DOHH2 (cell line): ENCODE results near the gene TRIM24.

Experiments
- H3F3A ChIP-seq: fragments of 200-600 bp; sonication (generic), shearing (Covaris generic); 2 replicates; pipeline ENCODE4 v1.6.0; 2016; ENCODE audit warnings: antibody characterized with exemption, mild to moderate bottlenecking; ENCODE audit not compliant: control insufficient read depth, insufficient read depth
- H3K27ac ChIP-seq: fragments of 200-600 bp; sonication (generic); 2 replicates; pipeline ENCODE4 v1.5.1; 2014; ENCODE audit warnings: low read depth, mild to moderate bottlenecking, low read length, moderate library complexity
- H3K27me3 ChIP-seq: fragments of 200-600 bp; sonication (generic); 2 replicates; pipeline ENCODE4 v1.6.1; 2014; ENCODE audit warnings: mild to moderate bottlenecking, low read length, mixed read lengths; ENCODE audit not compliant: control insufficient read depth
- H3K36me3 ChIP-seq: fragments of 200-600 bp; sonication (generic); 2 replicates; pipeline ENCODE4 v1.6.1; 2014; ENCODE audit warnings: mild to moderate bottlenecking, low read length, moderate library complexity, mixed read lengths; ENCODE audit not compliant: control insufficient read depth
- H3K4me1 ChIP-seq: fragments of 200-600 bp; sonication (generic); 2 replicates; pipeline ENCODE4 v1.6.1; 2014; ENCODE audit warnings: mild to moderate bottlenecking, low read length, mixed read lengths; ENCODE audit not compliant: control insufficient read depth
- H3K4me2 ChIP-seq: fragments of 200-600 bp; sonication (generic); 2 replicates; pipeline ENCODE4 v1.6.0; 2014; ENCODE audit warnings: mild to moderate bottlenecking, low read length, moderate library complexity
- H3K4me3 ChIP-seq: fragments of 200-600 bp; sonication (generic); 2 replicates; pipeline ENCODE4 v1.5.1; 2014; ENCODE audit warnings: mild to moderate bottlenecking, low read length, mixed read lengths
- H3K79me2 ChIP-seq: fragments of 200-600 bp; sonication (generic); 2 replicates; pipeline ENCODE4 v1.6.1; 2014; ENCODE audit warnings: mild to moderate bottlenecking, low read length, mixed read lengths; ENCODE audit not compliant: control insufficient read depth
- H3K9me2 ChIP-seq: fragments of 200-600 bp; sonication (generic); replicated peaks from 2 replicates; pipeline ENCODE4 v1.6.1; 2014; ENCODE audit warnings: mild to moderate bottlenecking, low read length, mixed read lengths; ENCODE audit not compliant: control insufficient read depth
- H3K9me3 ChIP-seq: fragments of 200-600 bp; sonication (generic); 2 replicates; pipeline ENCODE4 v1.6.1; 2014; ENCODE audit warnings: antibody characterized with exemption, low read length, mixed read lengths; ENCODE audit not compliant: control insufficient read depth, insufficient read depth
- H4K20me1 ChIP-seq: fragments of 200-600 bp; sonication (generic); 2 replicates; pipeline ENCODE4 v1.6.0; 2014; ENCODE audit warnings: low read depth, mild to moderate bottlenecking, antibody characterized with exemption, low read length, moderate library complexity; ENCODE audit not compliant: control insufficient read depth, insufficient read depth
- EZH2phosphoT487 ChIP-seq: fragments of 200-600 bp; sonication (generic); IDR thresholded peaks from 2 replicates; pipeline ENCODE4 v1.6.1; 2017; ENCODE audit warnings: borderline replicate concordance, mild to moderate bottlenecking, antibody characterized with exemption, low read length, moderate library complexity, mixed read lengths
- TF ChIP-seq, protein P1 (sequence below): fragments of 200-600 bp; sonication (generic); IDR thresholded peaks from one replicate; pipeline ENCODE4 v1.5.1; 2014; ENCODE audit warnings: antibody characterized with exemption, mild to moderate bottlenecking, low read depth, low read length; ENCODE audit not compliant: poor library complexity, severe bottlenecking

The TRIM24 gene

DNA sequence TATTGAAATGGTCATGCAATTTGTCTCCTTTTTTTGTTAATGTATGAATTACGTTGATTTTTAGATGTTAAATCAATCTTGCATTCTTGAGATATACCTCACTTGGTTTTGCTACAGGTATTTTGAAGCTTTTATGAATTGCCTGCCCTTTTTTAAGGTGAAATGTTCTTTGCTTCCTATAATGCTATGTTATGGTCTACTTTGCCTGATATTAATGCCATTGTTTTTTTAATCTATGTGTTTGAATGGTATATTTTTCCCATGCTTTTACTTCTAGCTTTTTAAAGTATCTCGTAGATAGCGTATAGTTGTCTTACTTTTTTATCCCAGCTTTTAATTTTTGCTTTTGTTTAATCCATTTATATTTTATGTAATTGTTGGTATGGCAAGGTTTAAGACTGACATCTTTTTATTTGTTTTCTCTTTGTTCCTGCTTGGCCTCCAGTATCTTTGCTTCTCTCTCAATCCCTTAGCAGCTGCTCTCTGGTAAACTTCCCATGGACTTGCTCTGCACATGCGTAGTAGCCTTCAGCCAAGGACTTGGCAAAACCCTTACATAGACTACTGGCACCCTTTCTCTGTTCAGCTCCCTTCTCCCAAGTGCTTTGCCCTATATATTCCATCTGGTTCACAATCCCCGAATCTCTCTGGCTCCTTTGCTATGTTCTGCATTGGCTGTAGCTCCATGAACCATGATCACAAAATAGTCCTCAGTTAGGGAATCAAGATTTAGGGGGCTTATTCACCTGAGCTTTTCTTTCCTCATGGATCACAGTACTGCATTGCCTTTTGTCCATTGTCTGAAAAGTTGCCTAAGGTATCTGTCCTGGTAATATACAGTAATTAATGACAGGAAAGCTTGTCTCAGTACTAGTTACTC lies 8.4 kb downstream of the TRIM24 start:
- Histone ChIP-seq H3K27ac (no peak overlapping the region), H3K4me1 (peaks cover 1% of the 10 kb centered on the region), H3K36me3 (peaks cover 15% of the 10 kb centered on the region), H3K4me3 (no peak overlapping the region), H3F3A (no peaks in the 10 kb centered on the region; the same call in 1 of the 2 replicates), H3K79me2 (peaks cover 97% of the 10 kb centered on the region), H3K27me3 (no peaks in the 10 kb centered on the region), H4K20me1 (peaks cover 5% of the 10 kb centered on the region), H3K9me2 (no peaks in the 10 kb centered on the region), H3K9me3 (no peaks in the 10 kb centered on the region), H3K4me2 (no peak overlapping the region)
- no peak for TF ChIP-seq EZH2phosphoT487
- TF ChIP-seq, protein P1, sequence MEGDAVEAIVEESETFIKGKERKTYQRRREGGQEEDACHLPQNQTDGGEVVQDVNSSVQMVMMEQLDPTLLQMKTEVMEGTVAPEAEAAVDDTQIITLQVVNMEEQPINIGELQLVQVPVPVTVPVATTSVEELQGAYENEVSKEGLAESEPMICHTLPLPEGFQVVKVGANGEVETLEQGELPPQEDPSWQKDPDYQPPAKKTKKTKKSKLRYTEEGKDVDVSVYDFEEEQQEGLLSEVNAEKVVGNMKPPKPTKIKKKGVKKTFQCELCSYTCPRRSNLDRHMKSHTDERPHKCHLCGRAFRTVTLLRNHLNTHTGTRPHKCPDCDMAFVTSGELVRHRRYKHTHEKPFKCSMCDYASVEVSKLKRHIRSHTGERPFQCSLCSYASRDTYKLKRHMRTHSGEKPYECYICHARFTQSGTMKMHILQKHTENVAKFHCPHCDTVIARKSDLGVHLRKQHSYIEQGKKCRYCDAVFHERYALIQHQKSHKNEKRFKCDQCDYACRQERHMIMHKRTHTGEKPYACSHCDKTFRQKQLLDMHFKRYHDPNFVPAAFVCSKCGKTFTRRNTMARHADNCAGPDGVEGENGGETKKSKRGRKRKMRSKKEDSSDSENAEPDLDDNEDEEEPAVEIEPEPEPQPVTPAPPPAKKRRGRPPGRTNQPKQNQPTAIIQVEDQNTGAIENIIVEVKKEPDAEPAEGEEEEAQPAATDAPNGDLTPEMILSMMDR = no peak

DNA sequence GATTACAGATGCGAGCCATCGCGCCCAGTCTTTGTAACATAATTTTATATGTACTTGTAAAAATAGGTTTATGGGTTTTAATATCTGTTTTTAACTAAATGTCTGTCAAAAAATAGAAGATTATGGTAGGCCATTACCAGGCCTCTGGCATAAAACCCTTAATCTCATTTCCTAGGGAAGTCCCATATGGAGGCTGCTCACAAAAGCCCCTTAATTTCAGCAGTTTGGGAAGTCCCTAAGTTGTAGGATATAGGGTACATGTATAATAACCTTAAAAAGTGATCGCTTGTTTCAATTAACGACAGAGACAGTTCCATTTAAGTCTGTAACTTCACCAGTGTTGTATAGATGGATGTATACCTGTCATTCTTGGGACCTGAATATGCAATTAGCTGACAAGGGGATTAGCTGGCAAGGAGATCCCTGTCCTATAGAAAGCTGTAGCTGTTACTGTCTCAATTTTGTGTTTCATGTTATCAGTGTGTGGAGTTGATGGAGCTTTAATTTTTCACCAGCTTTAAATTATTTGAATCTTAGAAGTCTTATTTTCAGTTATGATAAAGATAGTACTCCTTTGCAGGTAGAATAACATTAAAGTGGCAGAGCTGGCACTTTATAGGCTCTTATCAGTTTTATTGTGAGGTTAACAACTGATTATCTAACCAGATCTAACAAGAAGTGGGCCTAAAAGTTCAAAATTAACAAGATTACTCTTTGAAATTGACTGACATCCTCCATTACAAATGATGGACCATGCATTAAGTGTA lies 10.5 kb downstream of the TRIM24 start:
- Histone ChIP-seq H3K9me2 (no peaks in the 10 kb centered on the region), H3K4me2 (no peak overlapping the region), H3K79me2 (peaks cover 97% of the 10 kb centered on the region), H3K27ac (no peak overlapping the region), H3K27me3 (no peaks in the 10 kb centered on the region), H3K4me1 (no peaks in the 10 kb centered on the region), H3K4me3 (no peak overlapping the region), H3F3A (no peaks in the 10 kb centered on the region; the same call in 1 of the 2 replicates), H3K9me3 (no peaks in the 10 kb centered on the region), H3K36me3 (peaks cover 9% of the 10 kb centered on the region; the same call in 1 of the 2 replicates), H4K20me1 (peaks cover 10% of the 10 kb centered on the region; the same call in 1 of the 2 replicates)
- TF ChIP-seq EZH2phosphoT487 = no peak
- TF ChIP-seq, protein P1 = no peak

DNA sequence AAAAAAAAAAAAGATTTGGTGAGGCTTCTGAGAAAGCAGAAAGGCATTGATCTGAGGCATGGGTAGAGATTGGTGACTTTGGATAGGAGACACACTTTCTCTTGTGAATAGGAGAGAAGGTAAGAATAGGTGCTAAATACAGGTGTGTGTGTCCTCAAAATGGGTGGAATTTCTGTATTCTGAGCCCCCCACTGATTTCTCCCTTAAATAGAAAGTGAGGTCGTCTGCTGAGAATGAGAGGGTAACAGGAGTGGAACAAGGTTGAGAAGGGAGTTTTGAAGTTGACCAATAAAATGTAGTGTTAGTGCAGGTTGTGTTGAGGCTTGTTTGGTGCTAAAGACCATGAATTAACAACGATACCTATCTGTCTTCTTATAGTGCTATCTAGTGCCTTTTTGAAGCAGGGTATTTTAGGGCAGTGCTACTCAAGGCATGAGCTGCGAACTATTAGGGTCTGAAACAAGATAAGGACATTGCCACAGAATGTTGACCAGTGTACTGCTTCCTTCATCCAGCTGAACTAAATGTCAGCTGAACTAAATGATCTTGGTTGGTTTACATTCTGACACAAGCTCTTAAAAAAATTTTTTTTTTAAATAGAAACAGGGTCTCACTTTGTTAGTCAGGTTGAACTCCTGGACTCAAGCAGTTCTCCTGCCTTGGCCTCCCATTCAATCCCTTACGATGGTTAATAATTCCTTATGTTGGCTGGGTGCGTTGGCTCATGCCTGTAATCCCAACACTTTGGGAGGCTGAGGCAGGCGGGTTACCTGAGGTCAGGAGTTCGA lies 12.4 kb downstream of the TRIM24 start:
- H3F3A ChIP-seq = no peaks in the 10 kb centered on the region
- H3K36me3 ChIP-seq = peaks cover 9% of the 10 kb centered on the region; the same call in 1 of the 2 replicates
- H3K27me3 ChIP-seq = no peaks in the 10 kb centered on the region
- H3K4me3 ChIP-seq = no peak overlapping the region
- no peak overlapping the region for H3K27ac ChIP-seq
- H3K9me3 ChIP-seq = no peaks in the 10 kb centered on the region
- no peak for TF ChIP-seq EZH2phosphoT487
- TF ChIP-seq, protein P1 = no peak
- no peaks in the 10 kb centered on the region for H3K9me2 ChIP-seq
- no peak overlapping the region for H3K4me2 ChIP-seq
- peaks cover 14% of the 10 kb centered on the region; the same call in 1 of the 2 replicates for H4K20me1 ChIP-seq
- peaks cover 97% of the 10 kb centered on the region for H3K79me2 ChIP-seq
- H3K4me1 ChIP-seq = no peaks in the 10 kb centered on the region
